Measurements from ENCODE around the gene SUPT6H.

The SUPT6H gene

GRCh38 chr17:28741358-28742349, 79.6 kb downstream of the SUPT6H start:
- H3K4me3 ChIP-seq (ENCODE audit: control insufficient read depth, low read depth, low read length), result no peak overlapping the region
- TF ChIP-seq CTCF (IDR thresholded peaks at IDR 0.05; ENCODE audit: control insufficient read depth, insufficient read depth, low read depth, low read length, missing control alignments), result no peak
- no peak for DNase-seq (ENCODE audit: low read depth)

- peak; percentile 78 for DNase-seq (ENCODE audit: low read depth)
- no peak for TF ChIP-seq CTCF (IDR thresholded peaks at IDR 0.05; ENCODE audit: control insufficient read depth, insufficient read depth, low read depth, low read length, missing control alignments)
- H3K4me3 ChIP-seq (ENCODE audit: control insufficient read depth, low read depth, low read length), result peak within 1 kb of the TSS; percentile 83
These were observed 81.5 kb downstream of the SUPT6H start, which contains the start of gene TRAF4 for GRCh38 chr17:28743243-28744103. Gene TRAF4, plus strand, starts transcription at chr17:28744011. Its CDS starts 102 bp downstream, at chr17:28744113.

GRCh38 chr17:28744104-28744971, 82.3 kb downstream of the SUPT6H start:
- H3K4me3 ChIP-seq (ENCODE audit: control insufficient read depth, low read depth, low read length), result peak overlapping the region; percentile 83
- no peak for DNase-seq (ENCODE audit: low read depth)
- TF ChIP-seq CTCF (IDR thresholded peaks at IDR 0.05; ENCODE audit: control insufficient read depth, insufficient read depth, low read depth, low read length, missing control alignments), result no peak

GRCh38 chr17:28744972-28745785, 83.2 kb downstream of the SUPT6H start:
- no peak for DNase-seq (ENCODE audit: low read depth)
- H3K4me3 ChIP-seq (ENCODE audit: control insufficient read depth, low read depth, low read length), result peak overlapping the region; percentile 83
- no peak for TF ChIP-seq CTCF (IDR thresholded peaks at IDR 0.05; ENCODE audit: control insufficient read depth, insufficient read depth, low read depth, low read length, missing control alignments)

- H3K4me3 ChIP-seq (ENCODE audit: control insufficient read depth, low read depth, low read length), result peak overlapping the region; percentile 83
- no peak for DNase-seq (ENCODE audit: low read depth)
- no peak for TF ChIP-seq CTCF (IDR thresholded peaks at IDR 0.05; ENCODE audit: control insufficient read depth, insufficient read depth, low read depth, low read length, missing control alignments)
These were observed 83.9 kb downstream of the SUPT6H start for GRCh38 chr17:28745786-28746411.
